Bronchus fibroblast of lung (primary cell): ENCODE data around the gene STYXL2. TPM values are rescaled to one million over a fixed set of nuclear protein-coding genes. Genes with fewer than 3 reads are reported as not detected.

Source experiments
- total RNA-seq: library from RNA; depleted of rRNA; stranded (reverse); fragments of >200 nt; gene quantifications from 2 replicates; pipeline ENCODE4 v1.2.3, GENCODE V29; 2015

The STYXL2 gene
- total RNA-seq, result not detected in 2 replicates

DNA sequence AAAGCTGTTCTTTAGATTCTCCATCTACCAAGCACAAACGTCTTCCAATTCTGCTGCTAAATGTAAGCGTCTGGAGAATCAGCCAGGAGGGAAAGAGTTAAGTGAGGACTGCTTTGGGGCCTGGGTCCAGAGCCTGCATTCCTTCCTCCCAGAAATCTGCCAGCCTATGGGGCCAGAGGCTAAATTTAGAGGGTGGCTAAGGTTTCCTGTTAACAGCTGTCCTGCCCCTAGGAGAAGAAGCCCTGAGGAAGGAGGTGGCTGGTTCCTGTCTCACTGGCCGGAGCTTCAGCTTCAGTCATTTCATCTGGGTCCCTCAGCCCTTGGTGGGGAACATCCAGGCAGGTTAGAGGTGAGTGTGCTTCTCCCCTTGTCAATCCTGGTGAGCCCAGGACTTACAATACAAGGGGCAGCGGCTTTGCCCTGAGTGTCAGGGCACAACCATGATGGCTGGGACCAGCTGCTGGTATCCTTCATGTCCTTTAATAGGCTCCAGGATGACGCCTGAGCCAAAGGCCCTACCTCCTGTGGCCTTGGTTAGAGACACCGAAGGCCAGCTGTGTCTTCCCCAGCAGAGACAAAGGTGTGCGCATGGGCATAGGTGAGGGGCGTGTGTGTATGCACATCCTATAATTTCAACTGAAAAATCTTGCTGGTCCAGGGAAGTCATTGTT is at the start of gene STYXL2:
STYXL2 (plus strand) TSS at position 230 of the 671 bp plus-strand sequence. CDS start 775 bp downstream, outside the sequence.

DNA sequence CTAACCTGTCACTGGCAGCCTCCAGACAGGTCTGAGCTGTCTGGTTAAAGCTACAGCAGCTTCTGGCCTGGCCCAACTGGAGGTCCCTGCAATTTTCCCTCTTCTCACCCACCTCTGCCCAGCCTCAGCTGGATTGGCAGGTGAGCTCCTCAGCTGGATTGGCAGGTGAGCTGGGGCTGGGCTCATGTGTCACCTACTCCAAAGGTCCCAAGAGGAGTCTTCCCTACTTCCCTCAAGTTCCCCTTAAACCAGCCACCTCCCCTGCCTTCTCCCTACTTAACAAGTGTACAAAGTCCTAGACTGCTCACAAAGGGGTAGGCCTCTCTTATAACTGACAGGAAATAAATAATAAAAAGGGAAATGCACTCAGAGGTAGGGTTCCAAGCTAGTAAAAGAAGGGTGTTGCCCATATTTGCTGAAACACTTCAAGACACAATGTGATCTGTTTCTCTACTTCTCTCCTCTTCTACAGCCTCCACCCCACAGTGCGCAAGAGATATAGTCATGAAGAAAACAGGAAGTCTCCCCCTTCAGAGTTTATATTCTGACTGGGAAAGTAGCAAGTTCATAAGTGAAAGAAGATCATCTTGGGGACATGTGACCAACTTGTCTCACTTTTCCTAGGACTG is 3.4 kb upstream of the STYXL2 start, which contains the start of gene GPA33:
GPA33 (minus strand) TSS at position 64 of the 629 bp plus-strand sequence. CDS start 90 bp downstream, outside the sequence.

Other genes with a start within 250 kb of the STYXL2 start
- 9.8 and 12.3 TPM in 2 replicates for gene TADA1, start 217.8 kb upstream of the STYXL2 start, total RNA-seq
- gene ILDR2, start 118.5 kb upstream of the STYXL2 start, total RNA-seq, result under 0.01 TPM in 2 replicates
- not detected in 2 replicates for gene MAEL, start 104.8 kb upstream of the STYXL2 start, total RNA-seq
- gene GPA33, start 3.7 kb upstream of the STYXL2 start, total RNA-seq, result not detected in 2 replicates
- gene POU2F1, start 126.8 kb downstream of the STYXL2 start, total RNA-seq, result 1.2 and 2.0 TPM in 2 replicates